Liver (tissue), 9 donors: ENCODE measurements around the gene CDC45. TPM values are rescaled to one million over a fixed set of nuclear protein-coding genes. Genes with fewer than 3 reads are reported as not detected.

Experiments used
- DNase-seq: peaks from one replicate; pipeline ENCODE4 v3.0.0-alpha.2; 2017; ENCODE audit warnings: low spot score
- H3K27ac ChIP-seq, 2 donors: one replicate each; pipeline ENCODE4 v1.7.0; 2013; ENCODE audit warnings: inconsistent platforms in 2 of 2, low read length in 2 of 2, control low read depth in 1 of 2, low read depth in 1 of 2, mild to moderate bottlenecking in 1 of 2
- H3K27me3 ChIP-seq, 4 donors: one replicate each; pipeline versions ENCODE4 v1.6.1 to v1.7.0; 2013; ENCODE audit warnings: low read length in 3 of 4, inconsistent platforms in 1 of 4, mild to moderate bottlenecking in 1 of 4, moderate library complexity in 1 of 4; ENCODE audit not compliant: control insufficient read depth in 4 of 4, insufficient read depth in 4 of 4
- H3K36me3 ChIP-seq, 4 donors: one replicate each; pipeline versions ENCODE4 v1.6.1 to v1.7.0; 2013; ENCODE audit warnings: low read length in 3 of 4, mild to moderate bottlenecking in 3 of 4, low read depth in 1 of 4, moderate library complexity in 1 of 4; ENCODE audit not compliant: control insufficient read depth in 4 of 4, insufficient read depth in 3 of 4
- H3K4me1 ChIP-seq, 4 donors: one replicate each; pipeline versions ENCODE4 v1.6.1 to v1.7.0; 2013; ENCODE audit warnings: low read length in 3 of 4, mild to moderate bottlenecking in 3 of 4, moderate library complexity in 1 of 4; ENCODE audit not compliant: control insufficient read depth in 4 of 4, insufficient read depth in 4 of 4
- H3K4me3 ChIP-seq, 3 donors: one replicate each; pipeline versions ENCODE4 v1.6.1 to v1.7.0; 2013; ENCODE audit warnings: low read length in 3 of 3, control low read depth in 1 of 3, low read depth in 1 of 3, mild to moderate bottlenecking in 1 of 3
- H3K9ac ChIP-seq, 2 donors: one replicate each; pipeline ENCODE4 v1.7.0; 2013; ENCODE audit warnings: low read length in 2 of 2, mild to moderate bottlenecking in 2 of 2, moderate library complexity in 2 of 2, control low read depth in 1 of 2, low read depth in 1 of 2
- H3K9me3 ChIP-seq, 4 donors: one replicate each; pipeline versions ENCODE4 v1.6.1 to v1.7.0; 2013; ENCODE audit warnings: low read length in 3 of 4; ENCODE audit not compliant: control insufficient read depth in 4 of 4
- ATF3 ChIP-seq: IDR thresholded peaks from 2 replicates; pipeline ENCODE4 v1.6.1; 2016; ENCODE audit warnings: antibody characterized with exemption
- EGR1 ChIP-seq, 2 donors: IDR thresholded peaks; 2 replicates each; pipeline ENCODE4 v1.6.1; 2016 to 2018; ENCODE audit warnings: antibody characterized with exemption in 2 of 2, low read depth in 2 of 2
- FOXA1 ChIP-seq: IDR thresholded peaks from 2 replicates; pipeline ENCODE4 v1.6.1; 2016; ENCODE audit warnings: antibody characterized with exemption
- FOXA2 ChIP-seq: IDR thresholded peaks from 2 replicates; pipeline ENCODE4 v1.6.1; 2016; ENCODE audit warnings: antibody characterized with exemption
- GABPA ChIP-seq, 2 donors: IDR thresholded peaks in 1 of 2; conservative IDR thresholded peaks in 1 of 2; 2 replicates each; pipeline ENCODE4 v1.6.1; 2016; ENCODE audit warnings: antibody characterized with exemption in 2 of 2, mild to moderate bottlenecking in 1 of 2, moderate library complexity in 1 of 2
- HNF4A ChIP-seq, 2 donors: conservative IDR thresholded peaks; 2 replicates each; pipeline ENCODE4 v1.6.1; 2016; ENCODE audit warnings: antibody characterized with exemption in 2 of 2, mild to moderate bottlenecking in 2 of 2
- HNF4G ChIP-seq: IDR thresholded peaks from 2 replicates; pipeline ENCODE4 v1.6.1; 2016; ENCODE audit warnings: antibody characterized with exemption
- JUND ChIP-seq, 2 donors: IDR thresholded peaks; 2 replicates each; pipeline ENCODE4 v1.6.1; 2016; ENCODE audit warnings: antibody characterized with exemption in 2 of 2
- MAX ChIP-seq: IDR thresholded peaks from 2 replicates; pipeline ENCODE4 v1.6.1; 2016; ENCODE audit warnings: antibody characterized with exemption
- NR2F2 ChIP-seq: IDR thresholded peaks from 2 replicates; pipeline ENCODE4 v1.6.1; 2016; ENCODE audit warnings: antibody characterized with exemption
- RAD21 ChIP-seq, 2 donors: IDR thresholded peaks; 2 replicates each; pipeline ENCODE4 v1.6.1; 2016; ENCODE audit warnings: antibody characterized with exemption in 2 of 2, mild to moderate bottlenecking in 2 of 2
- REST ChIP-seq: IDR thresholded peaks from 2 replicates; pipeline ENCODE4 v1.6.1; 2016; ENCODE audit warnings: antibody characterized with exemption, mild to moderate bottlenecking
- RXRA ChIP-seq, 2 donors: IDR thresholded peaks; 2 replicates each; pipeline ENCODE4 v1.6.1; 2017 to 2018; ENCODE audit warnings: antibody characterized with exemption in 2 of 2, mild to moderate bottlenecking in 1 of 2
- SP1 ChIP-seq: IDR thresholded peaks from 2 replicates; pipeline ENCODE4 v1.6.1; 2018; ENCODE audit warnings: antibody characterized with exemption, mild to moderate bottlenecking
- TAF1 ChIP-seq: conservative IDR thresholded peaks from 2 replicates; pipeline ENCODE4 v1.6.1; 2016; ENCODE audit warnings: antibody characterized with exemption, mild to moderate bottlenecking
- YY1 ChIP-seq: IDR thresholded peaks from 2 replicates; pipeline ENCODE4 v1.6.1; 2016; ENCODE audit warnings: antibody characterized with exemption, mild to moderate bottlenecking
- WGBS: extraction: QIAGEN DNeasy Blood & Tissue Kit; methylation state at CpG from one replicate; pipeline ENCODE4 v1.1.7; 2013; 5-methylcytosine and 5-hydroxymethylcytosine counted together
- polyA plus RNA-seq, 2 donors: library from polyadenylated mRNA; stranded (reverse) in 1 of 2; unstranded in 1 of 2; fragments of 200-250 nt in 1 of 2; fragments of >200 nt in 1 of 2; fragmentation: Nextera tagmentation in 1 of 2; extraction: Ambion mirVana in 1 of 2; gene quantifications; one replicate each; pipeline versions ENCODE4 v1.2.1 to v1.2.3, GENCODE V29; 2013 to 2015
- total RNA-seq, 2 donors: library from RNA; depleted of rRNA; stranded (reverse); fragments of >200 nt; gene quantifications; one replicate each; pipeline ENCODE4 v1.2.3, GENCODE V29; 2014
- TF ChIP-seq, protein P1 (sequence below): fragments of 150-350 bp; IDR thresholded peaks from 2 replicates; pipeline ENCODE4 v1.5.1; 2017; ENCODE audit warnings: improper control_type of control experiment, low read depth, low read length; ENCODE audit not compliant: missing input control
- TF ChIP-seq, protein P2 (sequence below): IDR thresholded peaks from 2 replicates; pipeline ENCODE4 v1.6.1; 2016; ENCODE audit warnings: antibody characterized with exemption
- donor health status: healthy.
- donor health status: healthy.
- donor health status: healthy.
- donor health status: healthy.
- donor health status: healthy.

Gene CDC45
- total and polyA plus RNA-seq, 4 donors: 0.33 to 15.5 (median 0.94) TPM

DNA sequence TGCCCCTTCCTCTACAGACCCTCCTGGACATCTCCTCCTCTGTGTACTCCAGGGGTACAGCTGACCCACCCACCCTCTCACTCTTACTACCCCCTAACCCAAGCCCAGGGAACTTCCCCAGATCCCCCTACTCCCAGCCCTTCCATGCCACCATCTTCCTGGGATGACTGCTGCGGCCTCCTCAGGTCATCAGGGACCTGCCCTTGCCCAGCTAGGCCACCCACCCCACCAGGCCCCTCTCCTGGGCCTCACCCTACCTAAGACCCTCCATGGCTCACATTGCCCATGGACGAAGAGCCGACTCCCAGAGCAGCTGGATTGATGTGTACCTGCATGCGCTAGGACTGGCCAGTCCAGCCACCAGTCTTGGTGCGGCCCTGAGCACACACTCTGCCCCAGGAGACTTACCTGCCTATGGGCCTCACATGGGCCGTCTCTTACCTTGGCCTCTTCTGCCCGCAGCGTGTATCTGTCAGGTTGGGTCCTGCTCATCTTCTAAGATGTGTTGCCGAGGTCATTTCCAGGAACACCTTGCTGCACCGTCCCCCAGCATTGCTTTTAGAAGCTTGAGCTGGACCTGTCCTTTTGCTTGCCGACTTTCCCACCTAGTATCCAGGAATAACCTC is 46.5 kb downstream of the CDC45 start:
- Histone ChIP-seq H3K4me3 (no peak overlapping the region), H3K27me3 (peaks cover 0 to 10% (median 5%) of the 10 kb centered on the region in 4 donors), H3K9me3 (no peaks in the 10 kb centered on the region), H3K27ac (no peak overlapping the region), H3K36me3 (no peaks in the 10 kb centered on the region), H3K4me1 (peaks cover 4 to 22% (median 9%) of the 10 kb centered on the region in 4 donors), H3K9ac (no peak overlapping the region)
- TF ChIP-seq HNF4G (no peak), FOXA2 (no peak), FOXA1 (no peak), SP1 (no peak), EGR1 (IDR thresholded peaks at IDR 0.05; ENCODE audit: low read depth in 2 of 2) (no peak), RXRA (IDR thresholded peaks at IDR 0.05) (no peak), YY1 (no peak), JUND (IDR thresholded peaks at IDR 0.05) (no peak), GABPA (IDR thresholded peaks at IDR 0.05 in 1 of 2, conservative IDR thresholded peaks at IDR 0.05 in 1 of 2) (no peak), NR2F2 (no peak), MAX (no peak), TAF1 (no peak), RAD21 (IDR thresholded peaks at IDR 0.05) (no peak), REST (no peak), HNF4A (conservative IDR thresholded peaks at IDR 0.05) (no peak), ATF3 (no peak)
- TF ChIP-seq, protein P1, sequence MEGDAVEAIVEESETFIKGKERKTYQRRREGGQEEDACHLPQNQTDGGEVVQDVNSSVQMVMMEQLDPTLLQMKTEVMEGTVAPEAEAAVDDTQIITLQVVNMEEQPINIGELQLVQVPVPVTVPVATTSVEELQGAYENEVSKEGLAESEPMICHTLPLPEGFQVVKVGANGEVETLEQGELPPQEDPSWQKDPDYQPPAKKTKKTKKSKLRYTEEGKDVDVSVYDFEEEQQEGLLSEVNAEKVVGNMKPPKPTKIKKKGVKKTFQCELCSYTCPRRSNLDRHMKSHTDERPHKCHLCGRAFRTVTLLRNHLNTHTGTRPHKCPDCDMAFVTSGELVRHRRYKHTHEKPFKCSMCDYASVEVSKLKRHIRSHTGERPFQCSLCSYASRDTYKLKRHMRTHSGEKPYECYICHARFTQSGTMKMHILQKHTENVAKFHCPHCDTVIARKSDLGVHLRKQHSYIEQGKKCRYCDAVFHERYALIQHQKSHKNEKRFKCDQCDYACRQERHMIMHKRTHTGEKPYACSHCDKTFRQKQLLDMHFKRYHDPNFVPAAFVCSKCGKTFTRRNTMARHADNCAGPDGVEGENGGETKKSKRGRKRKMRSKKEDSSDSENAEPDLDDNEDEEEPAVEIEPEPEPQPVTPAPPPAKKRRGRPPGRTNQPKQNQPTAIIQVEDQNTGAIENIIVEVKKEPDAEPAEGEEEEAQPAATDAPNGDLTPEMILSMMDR: no peak
- TF ChIP-seq, protein P2, sequence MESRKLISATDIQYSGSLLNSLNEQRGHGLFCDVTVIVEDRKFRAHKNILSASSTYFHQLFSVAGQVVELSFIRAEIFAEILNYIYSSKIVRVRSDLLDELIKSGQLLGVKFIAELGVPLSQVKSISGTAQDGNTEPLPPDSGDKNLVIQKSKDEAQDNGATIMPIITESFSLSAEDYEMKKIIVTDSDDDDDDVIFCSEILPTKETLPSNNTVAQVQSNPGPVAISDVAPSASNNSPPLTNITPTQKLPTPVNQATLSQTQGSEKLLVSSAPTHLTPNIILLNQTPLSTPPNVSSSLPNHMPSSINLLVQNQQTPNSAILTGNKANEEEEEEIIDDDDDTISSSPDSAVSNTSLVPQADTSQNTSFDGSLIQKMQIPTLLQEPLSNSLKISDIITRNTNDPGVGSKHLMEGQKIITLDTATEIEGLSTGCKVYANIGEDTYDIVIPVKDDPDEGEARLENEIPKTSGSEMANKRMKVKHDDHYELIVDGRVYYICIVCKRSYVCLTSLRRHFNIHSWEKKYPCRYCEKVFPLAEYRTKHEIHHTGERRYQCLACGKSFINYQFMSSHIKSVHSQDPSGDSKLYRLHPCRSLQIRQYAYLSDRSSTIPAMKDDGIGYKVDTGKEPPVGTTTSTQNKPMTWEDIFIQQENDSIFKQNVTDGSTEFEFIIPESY: no peak
- DNase-seq: no peak
- WGBS: 96% methylated on average over 11 of the region's 11 CpGs
